A549 treated with RU486 at 1 μM for 4 hours (cell line): ENCODE results near the gene BHLHE40. TPM values are rescaled to one million over a fixed set of nuclear protein-coding genes. Genes with fewer than 3 reads are reported as not detected.

ENCODE experiments used
- total RNA-seq: library from RNA; stranded (reverse); fragments of 200-300 nt; extraction: Qiagen RNA extraction; gene quantifications from 5 replicates; pipeline ENCODE4 v1.2.3, GENCODE V29; 2022; ENCODE audit warnings: low read depth

BHLHE40 gene
- 81.8 to 111 TPM (median 92.7 TPM) in 5 replicates for total RNA-seq

DNA sequence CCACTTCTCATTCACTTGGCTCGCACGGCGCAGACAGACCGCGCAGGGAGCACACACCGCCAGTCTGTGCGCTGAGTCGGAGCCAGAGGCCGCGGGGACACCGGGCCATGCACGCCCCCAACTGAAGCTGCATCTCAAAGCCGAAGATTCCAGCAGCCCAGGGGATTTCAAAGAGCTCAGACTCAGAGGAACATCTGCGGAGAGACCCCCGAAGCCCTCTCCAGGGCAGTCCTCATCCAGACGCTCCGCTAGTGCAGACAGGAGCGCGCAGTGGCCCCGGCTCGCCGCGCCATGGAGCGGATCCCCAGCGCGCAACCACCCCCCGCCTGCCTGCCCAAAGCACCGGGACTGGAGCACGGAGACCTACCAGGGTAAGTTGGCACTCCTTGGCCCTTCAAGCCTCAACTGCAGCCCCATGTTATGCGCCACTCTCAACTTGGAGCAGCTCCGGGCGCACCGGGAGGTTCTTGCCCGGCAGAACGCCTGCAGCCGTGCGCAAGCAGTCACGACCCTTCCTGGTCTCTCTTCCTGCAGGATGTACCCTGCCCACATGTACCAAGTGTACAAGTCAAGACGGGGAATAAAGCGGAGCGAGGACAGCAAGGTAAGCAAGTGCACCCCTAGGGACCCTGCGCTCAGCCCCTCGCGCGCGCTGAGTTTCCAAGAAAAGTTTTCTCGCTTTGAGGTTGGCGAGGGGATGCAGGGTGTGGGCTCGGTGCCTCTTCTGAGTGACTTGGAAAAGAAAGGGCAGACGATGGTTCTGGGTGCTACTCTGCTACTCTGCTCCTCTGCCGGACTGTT lies at the start of gene BHLHE40:
Gene BHLHE40, plus strand, starts transcription at position 10 of the 801 bp plus-strand sequence. Its CDS starts 282 bp downstream, at position 292.

Other genes with a start within 250 kb of the BHLHE40 start
- gene ARL8B, start 142.9 kb downstream of the BHLHE40 start, total RNA-seq: 41.4 to 74.3 TPM (median 66.6 TPM) in 5 replicates
- 13.3 to 21.0 TPM (median 18.4 TPM) in 5 replicates for gene EDEM1, start 208.3 kb downstream of the BHLHE40 start, total RNA-seq